ENCODE measurements around the gene BMPR1A. TPM values are rescaled to one million over a fixed set of nuclear protein-coding genes. Genes with fewer than 3 reads are reported as not detected.

BMPR1A gene
- polyA plus RNA-seq, 1 experiment: 21.4 TPM

GRCh38 chr10:86813101-86813500 is 56.7 kb downstream of the BMPR1A start:
- Histone ChIP-seq H3K4me3 (ENCODE audit: low read depth, low read length) (no peak overlapping the region), H3K27me3 (ENCODE audit: control insufficient read depth, insufficient read depth, low read length) (no peaks in the 10 kb centered on the region), H3K36me3 (ENCODE audit: control insufficient read depth, insufficient read depth, low read length) (no peaks in the 10 kb centered on the region)
- POLR2A ChIA-PET: no interaction called here
- no peak for DNase-seq (ENCODE audit: low read depth)
- TF ChIP-seq CTCF (IDR thresholded peaks at IDR 0.05; ENCODE audit: insufficient read depth, low read depth, low read length): no peak
- CTCF ChIA-PET: no interaction called here

- Histone ChIP-seq H3K27me3 (ENCODE audit: control insufficient read depth, insufficient read depth, low read length) (no peaks in the 10 kb centered on the region), H3K36me3 (ENCODE audit: control insufficient read depth, insufficient read depth, low read length) (no peaks in the 10 kb centered on the region), H3K4me3 (ENCODE audit: low read depth, low read length) (no peak overlapping the region)
- CTCF ChIA-PET: interaction anchor here (0.6 kb wide), 1 partner anchor 1467 kb away, joined by 3 read pairs; no protein-coding TSS in a partner anchor
- TF ChIP-seq CTCF (IDR thresholded peaks at IDR 0.05; ENCODE audit: insufficient read depth, low read depth, low read length): no peak
- DNase-seq (ENCODE audit: low read depth): no peak
- POLR2A ChIA-PET: no interaction called here
These were observed 57.6 kb downstream of the BMPR1A start for GRCh38 chr10:86813982-86814381.

GRCh38 chr10:86815035-86815617 is 58.7 kb downstream of the BMPR1A start:
- ChIA-PET POLR2A (no interaction called here), CTCF (no interaction called here)
- Histone ChIP-seq H3K36me3 (ENCODE audit: control insufficient read depth, insufficient read depth, low read length) (no peaks in the 10 kb centered on the region), H3K4me3 (ENCODE audit: low read depth, low read length) (no peak overlapping the region), H3K27me3 (ENCODE audit: control insufficient read depth, insufficient read depth, low read length) (no peaks in the 10 kb centered on the region)
- no peak for DNase-seq (ENCODE audit: low read depth)
- no peak for TF ChIP-seq CTCF (IDR thresholded peaks at IDR 0.05; ENCODE audit: insufficient read depth, low read depth, low read length)

GRCh38 chr10:86815640-86816039 is 59.2 kb downstream of the BMPR1A start:
- TF ChIP-seq CTCF (IDR thresholded peaks at IDR 0.05; ENCODE audit: insufficient read depth, low read depth, low read length): no peak
- Histone ChIP-seq H3K27me3 (ENCODE audit: control insufficient read depth, insufficient read depth, low read length) (no peaks in the 10 kb centered on the region), H3K4me3 (ENCODE audit: low read depth, low read length) (no peak overlapping the region), H3K36me3 (ENCODE audit: control insufficient read depth, insufficient read depth, low read length) (no peaks in the 10 kb centered on the region)
- ChIA-PET POLR2A (no interaction called here), CTCF (no interaction called here)
- no peak for DNase-seq (ENCODE audit: low read depth)

GRCh38 chr10:86817246-86817645 is 60.8 kb downstream of the BMPR1A start:
- no peaks in the 10 kb centered on the region for H3K27me3 ChIP-seq (ENCODE audit: control insufficient read depth, insufficient read depth, low read length)
- DNase-seq (ENCODE audit: low read depth): no peak
- POLR2A ChIA-PET: no interaction called here
- H3K36me3 ChIP-seq (ENCODE audit: control insufficient read depth, insufficient read depth, low read length): no peaks in the 10 kb centered on the region
- no peak for TF ChIP-seq CTCF (IDR thresholded peaks at IDR 0.05; ENCODE audit: insufficient read depth, low read depth, low read length)
- CTCF ChIA-PET: no interaction called here
- H3K4me3 ChIP-seq (ENCODE audit: low read depth, low read length): no peak overlapping the region
